ENCODE measurements around the gene SLC44A5.
"Not testable (repeated sequence)": the region's sequence is repeated elsewhere in the genome, so short reads cannot be mapped to it uniquely, and the experiment has no call there.

Gene SLC44A5

GRCh38 chr1:75264112-75264511, 346.8 kb downstream of the SLC44A5 start:
- no peak for DNase-seq

GRCh38 chr1:75263616-75264015, 347.3 kb downstream of the SLC44A5 start:
- DNase-seq = not testable (repeated sequence)

GRCh38 chr1:75261946-75262345, 349.0 kb downstream of the SLC44A5 start:
- DNase-seq = not testable (repeated sequence)

GRCh38 chr1:75258351-75258750, 352.6 kb downstream of the SLC44A5 start:
- DNase-seq = no peak

GRCh38 chr1:75257424-75257823, 353.5 kb downstream of the SLC44A5 start:
- no peak for DNase-seq

GRCh38 chr1:75250114-75250513, 360.8 kb downstream of the SLC44A5 start:
- not testable (repeated sequence) for DNase-seq

GRCh38 chr1:75245239-75245638, 365.7 kb downstream of the SLC44A5 start:
- DNase-seq = no peak

- DNase-seq = no peak
Measured at GRCh38 chr1:75243124-75243523, 367.8 kb downstream of the SLC44A5 start.

- DNase-seq = no peak
Measured at GRCh38 chr1:75237316-75237715, 373.6 kb downstream of the SLC44A5 start.

- DNase-seq = no peak
Measured at GRCh38 chr1:75234562-75234961, 376.4 kb downstream of the SLC44A5 start.

- DNase-seq = peak; percentile 56
Measured at GRCh38 chr1:75233302-75233929, 377.5 kb downstream of the SLC44A5 start.

GRCh38 chr1:75220072-75220471, 390.8 kb downstream of the SLC44A5 start:
- no peak for DNase-seq

- no peak for DNase-seq
Measured at GRCh38 chr1:75214017-75214416, 396.9 kb downstream of the SLC44A5 start.

GRCh38 chr1:75211648-75212047, 399.3 kb downstream of the SLC44A5 start:
- DNase-seq = no peak

- DNase-seq = no peak
Measured at GRCh38 chr1:75208862-75209261, 402.1 kb downstream of the SLC44A5 start.

- peak; percentile 20 for DNase-seq
Measured at GRCh38 chr1:75203415-75204277, 407.3 kb downstream of the SLC44A5 start.

GRCh38 chr1:75202751-75203150, 408.2 kb downstream of the SLC44A5 start:
- no peak for DNase-seq

GRCh38 chr1:75198761-75199160, 412.2 kb downstream of the SLC44A5 start:
- peak; percentile 1 for DNase-seq

GRCh38 chr1:75198163-75198562, 412.8 kb downstream of the SLC44A5 start:
- DNase-seq = no peak

- no peak for DNase-seq
Measured at GRCh38 chr1:75188892-75189291, 422.0 kb downstream of the SLC44A5 start.

- not testable (repeated sequence) for DNase-seq
Measured at GRCh38 chr1:75181214-75181955, 429.5 kb downstream of the SLC44A5 start.

GRCh38 chr1:75174031-75174760, 436.7 kb downstream of the SLC44A5 start:
- DNase-seq = no peak

GRCh38 chr1:75172556-75172955, 438.4 kb downstream of the SLC44A5 start:
- no peak for DNase-seq
